Adrenal gland (tissue), 12 donors: ENCODE data around the gene NR3C1. TPM values are rescaled to one million over a fixed set of nuclear protein-coding genes. Genes with fewer than 3 reads are reported as not detected.

ENCODE experiments used
- DNase-seq, 7 donors: peaks; one replicate each; pipeline ENCODE4 v3.0.0-alpha.2; 2019 to 2020
- H3K27ac ChIP-seq, 5 donors: fragments of 200-600 bp; sonication (generic) in 4 of 5; 1 replicate in 3 of 5; 2 replicates in 2 of 5; pipeline versions ENCODE4 v1.5.1 to v1.8.0; 2016 to 2020; ENCODE audit warnings: mild to moderate bottlenecking in 1 of 5
- H3K27me3 ChIP-seq: fragments of 200-600 bp; 2 replicates; pipeline ENCODE4 v1.8.0; 2021
- H3K36me3 ChIP-seq, 2 donors: fragments of 200-600 bp; replicated peaks in 1 of 2; 1 replicate in 1 of 2; 2 replicates in 1 of 2; pipeline versions ENCODE4 v1.5.1 to v1.8.0; 2018 to 2022
- H3K4me1 ChIP-seq, 2 donors: fragments of 200-600 bp; replicated peaks in 1 of 2; 1 replicate in 1 of 2; 2 replicates in 1 of 2; pipeline versions ENCODE4 v1.5.1 to v1.8.0; 2018 to 2021
- H3K4me3 ChIP-seq, 4 donors: fragments of 200-600 bp; sonication (generic) in 3 of 4; one replicate each; pipeline ENCODE4 v1.5.1; 2016 to 2018
- H3K9me3 ChIP-seq, 3 donors: fragments of 200-600 bp; sonication (generic) in 1 of 3; replicated peaks in 1 of 3; 1 replicate in 2 of 3; 2 replicates in 1 of 3; pipeline versions ENCODE4 v1.5.1 to v1.8.0; 2016 to 2021
- CTCF ChIP-seq, 6 experiments: fragments of 450-650 bp in 4 of 6; fragments of 200-600 bp in 2 of 6; sonication (generic) in 1 of 6; IDR thresholded peaks; 1 replicate in 5 of 6; 2 replicates in 1 of 6; pipeline versions ENCODE4 v1.5.1 to v1.8.0; 2016 to 2021; ENCODE audit warnings: antibody characterized with exemption in 6 of 6, mild to moderate bottlenecking in 2 of 6, moderate library complexity in 1 of 6
- POLR2A ChIP-seq, 2 donors: fragments of 450-650 bp; IDR thresholded peaks; one replicate each; pipeline ENCODE4 v1.6.1; 2017; ENCODE audit warnings: antibody characterized with exemption in 2 of 2, mild to moderate bottlenecking in 2 of 2, moderate library complexity in 1 of 2
- WGBS, 4 donors: extraction: QIAGEN DNeasy Blood & Tissue Kit in 2 of 4; methylation state at CpG; one replicate each; pipeline versions ENCODE4 v1.1.5 to v1.1.7; 2013 to 2017; 5-methylcytosine and 5-hydroxymethylcytosine counted together
- intact Hi-C, 2 donors: fragments of 100-400 bp; cut with DNase I; formaldehyde crosslinking; loops; one replicate each; pipeline versions ENCODE4 v1.14.1 to v1.15.0; 2022 to 2023
- polyA plus RNA-seq, 3 donors: library from polyadenylated mRNA; stranded (reverse); fragments of 200-250 nt in 2 of 3; fragments of 350-450 nt in 1 of 3; fragmentation: Illumina TruSeq in 1 of 3; extraction: RNeasy Lipid Tissue Mini Kit (QIAGEN cat#74804) in 1 of 3; gene quantifications; one replicate each; pipeline ENCODE4 v1.2.3, GENCODE V29; 2013 to 2014
- total RNA-seq, 9 donors: library from RNA; depleted of rRNA in 4 of 9; stranded (reverse); fragments of >200 nt in 4 of 9; fragments of 120-200 nt in 1 of 9; fragmentation: NEBNext Ultra II Directional in 1 of 9; extraction: Animal tissue kit (Norgen Biotek cat#: 25700) in 1 of 9; gene quantifications; one replicate each; pipeline versions ENCODE4 v1.1.0 to v1.2.4, GENCODE V29; 2013 to 2023
- donor health status: healthy with polysubstance abuse.
- donor health status: Bipolar disorder and iron deficiency.
- donor health status: DM: yes; HTN: yes; CAD: no.
- donor health status: DM: no; HTN: no; CAD: no.
- donor health status: DM: no; HTN: no; CAD: no.
- donor health status: DM: yes; HTN: yes; CAD: no.

Gene NR3C1
- total and polyA plus RNA-seq, 12 donors: 7.5 to 35.5 (median 24.5) TPM

- intact Hi-C loops: no loop called here
- 88 to 93% (median 91%) methylated on average over 2 of the region's 2 CpGs for whole genome bisulfite sequencing, 4 donors
- DNase-seq: no peak
- Histone ChIP-seq H3K9me3 (peaks cover 0 to 6% (median 0%) of the 10 kb centered on the region in 3 donors), H3K27ac (no peak overlapping the region), H3K4me1 (no peaks in the 10 kb centered on the region), H3K27me3 (no peaks in the 10 kb centered on the region), H3K36me3 (peaks cover 0 to 12% of the 10 kb centered on the region in 2 donors), H3K4me3 (no peak overlapping the region)
- TF ChIP-seq POLR2A (IDR thresholded peaks at IDR 0.05) (no peak), CTCF (IDR thresholded peaks at IDR 0.05) (no peak)
Measured at GRCh38 chr5:143290125-143290524, 113.4 kb downstream of the NR3C1 start.

DNA sequence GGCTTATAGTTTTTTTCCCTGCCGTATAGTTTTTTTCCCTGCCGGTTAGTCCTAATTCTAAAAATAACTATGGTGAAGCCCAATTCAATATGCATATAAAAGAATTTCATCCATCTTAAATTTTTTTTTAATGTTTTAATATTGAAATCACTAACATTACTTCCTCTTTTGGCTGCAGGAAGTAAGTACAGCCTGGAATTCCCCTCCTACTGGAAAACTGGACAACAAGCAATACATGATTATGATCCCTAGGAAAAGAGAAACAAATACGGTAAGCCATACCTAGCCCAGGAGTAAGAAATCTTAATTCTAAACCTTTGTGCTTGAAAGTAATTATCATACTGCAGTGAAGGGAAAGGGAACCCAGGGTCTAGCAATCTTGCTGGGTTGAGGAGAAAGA, 119.0 kb downstream of the NR3C1 start:
- intact Hi-C loops: no loop called here
- no peak for DNase-seq
- TF ChIP-seq POLR2A (IDR thresholded peaks at IDR 0.05) (no peak), CTCF (IDR thresholded peaks at IDR 0.05) (no peak)
- Histone ChIP-seq H3K9me3 (peaks cover 0 to 6% (median 0%) of the 10 kb centered on the region in 3 donors), H3K4me1 (no peaks in the 10 kb centered on the region), H3K27me3 (no peaks in the 10 kb centered on the region), H3K4me3 (no peak overlapping the region), H3K36me3 (no peaks in the 10 kb centered on the region), H3K27ac (no peak overlapping the region)
- 88 to 94% (median 91%) methylated on average over 3 of the region's 3 CpGs for WGBS, 4 donors

DNA sequence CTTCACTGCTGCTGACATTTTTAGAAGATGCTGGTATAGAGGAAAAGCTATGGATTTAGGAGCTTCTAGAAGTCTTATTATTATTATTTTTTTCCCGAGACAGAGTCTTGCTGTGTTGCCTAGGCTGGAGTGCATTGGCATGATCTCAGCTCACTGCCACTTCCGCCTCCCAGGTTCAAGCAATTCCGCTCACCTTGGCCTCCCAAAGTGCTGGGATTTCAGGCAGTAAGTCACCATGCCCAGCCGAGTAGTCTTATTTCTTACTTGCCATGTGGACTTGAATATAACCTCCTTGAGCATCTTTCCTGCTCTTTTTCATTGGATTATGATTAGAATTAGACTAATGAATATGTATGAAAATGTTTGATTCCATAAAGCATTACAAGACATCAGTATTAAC, 119.5 kb downstream of the NR3C1 start:
- no peak for TF ChIP-seq CTCF (IDR thresholded peaks at IDR 0.05)
- TF ChIP-seq POLR2A (IDR thresholded peaks at IDR 0.05): no peak
- Histone ChIP-seq H3K9me3 (peaks cover 0 to 6% (median 0%) of the 10 kb centered on the region in 3 donors), H3K4me3 (no peak overlapping the region), H3K36me3 (no peaks in the 10 kb centered on the region), H3K27me3 (no peaks in the 10 kb centered on the region), H3K27ac (no peak overlapping the region), H3K4me1 (no peaks in the 10 kb centered on the region)
- intact Hi-C loops: no loop called here
- DNase-seq: no peak
- WGBS, 4 donors: 91 to 99% (median 95%) methylated on average over 4 of the region's 4 CpGs

DNA sequence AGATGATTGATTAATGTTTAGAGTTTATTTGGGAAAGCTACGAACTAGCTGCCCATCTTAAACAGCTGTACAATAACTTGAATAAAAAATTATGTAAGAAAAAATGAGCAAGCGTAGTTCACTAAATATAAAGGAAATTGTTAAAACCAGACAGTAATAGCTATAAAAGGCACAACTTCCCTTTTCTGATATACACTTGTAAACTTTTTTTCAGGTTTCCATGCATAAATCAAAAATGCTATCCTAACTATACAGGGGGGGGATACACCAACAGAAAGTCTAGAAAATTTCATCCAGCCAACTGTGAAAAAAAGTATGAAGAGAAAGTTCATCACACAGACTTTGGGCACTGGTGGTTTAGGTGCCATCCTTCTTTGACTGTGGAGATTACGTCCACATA, 122.3 kb downstream of the NR3C1 start:
- peaks cover 0 to 6% (median 0%) of the 10 kb centered on the region in 3 donors for H3K9me3 ChIP-seq
- no peak for DNase-seq
- no peaks in the 10 kb centered on the region for H3K27me3 ChIP-seq
- H3K4me3 ChIP-seq: no peak overlapping the region
- H3K27ac ChIP-seq: no peak overlapping the region
- 82 to 90% (median 84%) methylated on average over 3 of the region's 3 CpGs for WGBS, 4 donors
- TF ChIP-seq CTCF (IDR thresholded peaks at IDR 0.05): no peak
- TF ChIP-seq POLR2A (IDR thresholded peaks at IDR 0.05): no peak
- no peaks in the 10 kb centered on the region for H3K36me3 ChIP-seq
- intact Hi-C loops: no loop called here
- H3K4me1 ChIP-seq: no peaks in the 10 kb centered on the region
